Vagina (tissue), 2 donors: ENCODE results near the gene ABR. TPM values are rescaled to one million over a fixed set of nuclear protein-coding genes. Genes with fewer than 3 reads are reported as not detected.

Source experiments
- DNase-seq, 2 donors: peaks; one replicate each; pipeline ENCODE4 v3.0.0-alpha.2; 2017; ENCODE audit errors: extremely low spot score in 2 of 2
- H3K27ac ChIP-seq: fragments of 200-600 bp; sonication (generic); one replicate; pipeline ENCODE4 v1.5.1; 2019
- H3K27me3 ChIP-seq: fragments of 200-600 bp; sonication (generic); one replicate; pipeline ENCODE4 v1.5.1; 2019
- H3K36me3 ChIP-seq, 2 donors: fragments of 200-600 bp; sonication (generic); one replicate each; pipeline ENCODE4 v1.5.1; 2017 to 2019
- H3K4me1 ChIP-seq: fragments of 200-600 bp; sonication (generic); one replicate; pipeline ENCODE4 v1.5.1; 2019
- H3K4me3 ChIP-seq, 2 donors: fragments of 200-600 bp; sonication (generic); 1 replicate in 1 of 2; 2 replicates in 1 of 2; pipeline ENCODE4 v1.5.1; 2016 to 2019
- H3K9me3 ChIP-seq: fragments of 200-600 bp; sonication (generic); one replicate; pipeline ENCODE4 v1.5.1; 2019
- POLR2A ChIP-seq, 2 donors: fragments of 450-650 bp; IDR thresholded peaks; one replicate each; pipeline ENCODE4 v1.6.1; 2017; ENCODE audit warnings: antibody characterized with exemption in 2 of 2, mild to moderate bottlenecking in 2 of 2, moderate library complexity in 2 of 2
- POLR2AphosphoS5 ChIP-seq, 2 donors: sonication (generic); formaldehyde crosslinking; IDR thresholded peaks; one replicate each; pipeline ENCODE4 v1.9.0; 2017; ENCODE audit warnings: antibody characterized with exemption in 2 of 2, mild to moderate bottlenecking in 2 of 2, low read depth in 1 of 2; ENCODE audit not compliant: insufficient read depth in 1 of 2
- intact Hi-C: fragments of 100-400 bp; cut with DNase I; formaldehyde crosslinking; loops from one replicate; pipeline ENCODE4 v1.15.1; 2023
- total RNA-seq: library from RNA; depleted of rRNA; stranded (reverse); fragments of >200 nt; gene quantifications from one replicate; pipeline ENCODE4 v1.2.3, GENCODE V29; 2016
- TF ChIP-seq, protein P1 (sequence below), 3 experiments: fragments of 450-650 bp in 2 of 3; fragments of 200-600 bp in 1 of 3; sonication (generic) in 1 of 3; IDR thresholded peaks; one replicate each; pipeline ENCODE4 v1.5.1; 2017 to 2019; ENCODE audit warnings: antibody characterized with exemption in 3 of 3, mild to moderate bottlenecking in 2 of 3, moderate library complexity in 2 of 3

ABR gene
- total RNA-seq, 1 donor from 2014 or later, result 90.8 TPM

DNA sequence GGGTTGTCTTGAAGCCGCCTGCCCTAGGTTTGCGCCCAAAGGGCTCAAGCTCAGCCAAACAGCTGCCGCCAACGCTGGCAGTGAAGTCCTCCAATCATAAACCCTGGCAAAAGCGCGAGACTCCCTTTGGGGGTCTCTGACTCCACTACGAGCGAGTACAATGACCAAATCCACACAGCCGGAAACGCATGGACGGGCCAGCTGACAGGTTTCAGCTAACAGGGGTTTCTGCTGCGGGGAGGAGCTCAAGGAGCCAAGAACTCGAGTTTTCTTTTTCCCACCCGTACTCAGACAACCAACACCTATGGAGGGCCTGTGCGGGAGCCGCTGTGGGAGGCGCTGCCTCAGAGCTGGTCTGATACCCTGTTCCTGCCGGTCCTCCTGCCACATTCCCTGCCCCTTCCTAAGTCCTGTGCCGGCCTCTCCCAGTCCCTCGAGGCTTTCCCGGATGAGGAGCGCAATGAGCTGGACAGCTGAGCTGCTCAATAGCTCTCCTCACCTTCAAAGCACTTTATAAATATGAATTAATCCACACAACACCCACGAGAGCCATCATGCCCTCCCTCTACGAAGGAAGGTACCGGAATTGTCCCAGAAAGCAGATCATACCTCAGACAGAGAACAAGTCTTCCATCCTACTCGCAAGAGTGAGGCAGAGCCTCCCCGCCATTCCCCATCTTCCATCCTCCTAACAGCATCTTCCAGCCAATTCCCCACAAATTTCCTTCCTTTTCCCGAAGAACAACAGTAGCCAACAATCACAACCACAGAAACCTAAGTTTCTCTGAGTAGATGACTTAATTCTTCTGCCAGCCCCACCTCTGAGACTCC, 6.1 kb downstream of the ABR start:
- DNase-seq, result no peak
- peaks cover 36% of the 10 kb centered on the region for H3K4me1 ChIP-seq
- no peaks in the 10 kb centered on the region for H3K27me3 ChIP-seq
- no peaks in the 10 kb centered on the region for H3K9me3 ChIP-seq
- intact Hi-C loops, result no loop called here
- H3K4me3 ChIP-seq, result no peak overlapping the region
- H3K27ac ChIP-seq, result no peak overlapping the region
- no peaks in the 10 kb centered on the region for H3K36me3 ChIP-seq
- TF ChIP-seq POLR2A (IDR thresholded peaks at IDR 0.05) (no peak), POLR2AphosphoS5 (IDR thresholded peaks at IDR 0.05; ENCODE audit: insufficient read depth in 1 of 2, low read depth in 1 of 2) (no peak)
- TF ChIP-seq, protein P1, sequence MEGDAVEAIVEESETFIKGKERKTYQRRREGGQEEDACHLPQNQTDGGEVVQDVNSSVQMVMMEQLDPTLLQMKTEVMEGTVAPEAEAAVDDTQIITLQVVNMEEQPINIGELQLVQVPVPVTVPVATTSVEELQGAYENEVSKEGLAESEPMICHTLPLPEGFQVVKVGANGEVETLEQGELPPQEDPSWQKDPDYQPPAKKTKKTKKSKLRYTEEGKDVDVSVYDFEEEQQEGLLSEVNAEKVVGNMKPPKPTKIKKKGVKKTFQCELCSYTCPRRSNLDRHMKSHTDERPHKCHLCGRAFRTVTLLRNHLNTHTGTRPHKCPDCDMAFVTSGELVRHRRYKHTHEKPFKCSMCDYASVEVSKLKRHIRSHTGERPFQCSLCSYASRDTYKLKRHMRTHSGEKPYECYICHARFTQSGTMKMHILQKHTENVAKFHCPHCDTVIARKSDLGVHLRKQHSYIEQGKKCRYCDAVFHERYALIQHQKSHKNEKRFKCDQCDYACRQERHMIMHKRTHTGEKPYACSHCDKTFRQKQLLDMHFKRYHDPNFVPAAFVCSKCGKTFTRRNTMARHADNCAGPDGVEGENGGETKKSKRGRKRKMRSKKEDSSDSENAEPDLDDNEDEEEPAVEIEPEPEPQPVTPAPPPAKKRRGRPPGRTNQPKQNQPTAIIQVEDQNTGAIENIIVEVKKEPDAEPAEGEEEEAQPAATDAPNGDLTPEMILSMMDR (IDR thresholded peaks at IDR 0.05), result no peak

DNA sequence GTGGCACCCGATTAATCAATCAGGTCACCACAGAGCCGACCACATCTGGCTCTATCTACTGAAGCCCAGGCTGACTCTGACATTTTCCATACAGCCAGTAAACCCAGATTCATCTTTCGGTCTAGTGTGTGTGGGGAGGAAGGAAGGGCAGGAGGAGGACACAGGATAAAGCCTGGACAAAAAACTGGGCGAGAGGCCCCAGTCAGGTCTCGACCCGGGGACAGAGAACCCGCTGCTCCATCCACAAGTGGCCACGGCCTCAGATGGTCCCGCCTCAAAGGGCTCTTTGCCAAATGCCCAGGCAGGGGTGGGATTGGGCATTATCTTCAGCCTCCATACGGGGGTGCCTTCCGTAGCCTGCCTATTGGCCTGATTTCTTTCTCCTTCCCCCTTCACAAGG, 7.8 kb downstream of the ABR start:
- DNase-seq, result no peak
- intact Hi-C loops, result no loop called here
- TF ChIP-seq POLR2A (IDR thresholded peaks at IDR 0.05), result no peak
- TF ChIP-seq, protein P1 (IDR thresholded peaks at IDR 0.05), result no peak
- TF ChIP-seq POLR2AphosphoS5 (IDR thresholded peaks at IDR 0.05; ENCODE audit: insufficient read depth in 1 of 2, low read depth in 1 of 2), result no peak
- H3K36me3 ChIP-seq, result no peaks in the 10 kb centered on the region
- H3K4me3 ChIP-seq, result no peak overlapping the region
- no peaks in the 10 kb centered on the region for H3K27me3 ChIP-seq
- no peak overlapping the region for H3K27ac ChIP-seq
- no peaks in the 10 kb centered on the region for H3K9me3 ChIP-seq
- H3K4me1 ChIP-seq, result peaks cover 24% of the 10 kb centered on the region

DNA sequence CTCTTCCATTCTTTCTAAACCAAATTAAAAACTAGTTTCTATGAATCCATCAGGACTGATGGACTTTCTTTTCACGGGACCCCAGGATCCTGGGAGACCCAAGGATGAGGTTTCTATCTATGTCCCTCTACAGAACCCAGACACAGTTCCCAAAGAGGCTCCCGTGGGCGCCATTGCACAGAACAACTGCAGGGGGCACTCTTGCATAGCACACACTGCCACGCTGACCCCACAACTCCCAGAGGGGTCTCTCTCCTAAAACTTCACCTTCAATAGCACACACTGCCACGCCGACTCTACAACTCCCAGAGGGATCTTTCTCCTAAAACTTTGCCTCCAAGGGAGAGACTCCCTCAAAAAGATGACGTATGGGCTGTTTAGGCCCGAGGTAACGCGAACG, 9.0 kb downstream of the ABR start:
- no peak overlapping the region for H3K27ac ChIP-seq
- TF ChIP-seq POLR2A (IDR thresholded peaks at IDR 0.05), result no peak
- TF ChIP-seq, protein P1 (IDR thresholded peaks at IDR 0.05), result no peak
- no peak for TF ChIP-seq POLR2AphosphoS5 (IDR thresholded peaks at IDR 0.05; ENCODE audit: insufficient read depth in 1 of 2, low read depth in 1 of 2)
- peaks cover 24% of the 10 kb centered on the region for H3K4me1 ChIP-seq
- intact Hi-C loops, result no loop called here
- no peak overlapping the region for H3K4me3 ChIP-seq
- H3K9me3 ChIP-seq, result no peaks in the 10 kb centered on the region
- H3K27me3 ChIP-seq, result no peaks in the 10 kb centered on the region
- no peak for DNase-seq
- H3K36me3 ChIP-seq, result no peaks in the 10 kb centered on the region

DNA sequence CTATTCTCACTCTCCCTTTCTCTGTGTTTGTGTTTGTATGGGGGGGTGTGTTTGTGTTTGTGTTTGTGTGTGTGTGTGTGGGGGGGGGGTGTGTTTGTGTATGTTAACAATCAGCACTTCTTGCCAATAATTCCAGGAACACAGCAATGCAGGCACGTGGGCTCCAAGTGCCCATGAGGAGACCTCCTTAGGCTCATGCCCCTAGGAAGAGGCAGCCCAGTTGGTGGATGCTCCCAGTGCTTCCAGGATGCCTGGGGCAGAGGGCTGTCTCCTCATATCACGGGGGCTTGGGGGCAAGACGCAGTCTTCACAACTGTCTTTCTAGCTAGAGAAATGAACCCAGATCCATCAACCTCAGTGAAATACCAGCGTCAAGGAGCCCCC, 9.9 kb downstream of the ABR start:
- Histone ChIP-seq H3K9me3 (no peaks in the 10 kb centered on the region), H3K4me3 (no peak overlapping the region), H3K27ac (no peak overlapping the region), H3K27me3 (no peaks in the 10 kb centered on the region), H3K36me3 (no peaks in the 10 kb centered on the region), H3K4me1 (peaks cover 24% of the 10 kb centered on the region)
- TF ChIP-seq, protein P1 (IDR thresholded peaks at IDR 0.05), result no peak
- no peak for TF ChIP-seq POLR2AphosphoS5 (IDR thresholded peaks at IDR 0.05; ENCODE audit: insufficient read depth in 1 of 2, low read depth in 1 of 2)
- TF ChIP-seq POLR2A (IDR thresholded peaks at IDR 0.05), result no peak
- intact Hi-C loops, result no loop called here
- no peak for DNase-seq

DNA sequence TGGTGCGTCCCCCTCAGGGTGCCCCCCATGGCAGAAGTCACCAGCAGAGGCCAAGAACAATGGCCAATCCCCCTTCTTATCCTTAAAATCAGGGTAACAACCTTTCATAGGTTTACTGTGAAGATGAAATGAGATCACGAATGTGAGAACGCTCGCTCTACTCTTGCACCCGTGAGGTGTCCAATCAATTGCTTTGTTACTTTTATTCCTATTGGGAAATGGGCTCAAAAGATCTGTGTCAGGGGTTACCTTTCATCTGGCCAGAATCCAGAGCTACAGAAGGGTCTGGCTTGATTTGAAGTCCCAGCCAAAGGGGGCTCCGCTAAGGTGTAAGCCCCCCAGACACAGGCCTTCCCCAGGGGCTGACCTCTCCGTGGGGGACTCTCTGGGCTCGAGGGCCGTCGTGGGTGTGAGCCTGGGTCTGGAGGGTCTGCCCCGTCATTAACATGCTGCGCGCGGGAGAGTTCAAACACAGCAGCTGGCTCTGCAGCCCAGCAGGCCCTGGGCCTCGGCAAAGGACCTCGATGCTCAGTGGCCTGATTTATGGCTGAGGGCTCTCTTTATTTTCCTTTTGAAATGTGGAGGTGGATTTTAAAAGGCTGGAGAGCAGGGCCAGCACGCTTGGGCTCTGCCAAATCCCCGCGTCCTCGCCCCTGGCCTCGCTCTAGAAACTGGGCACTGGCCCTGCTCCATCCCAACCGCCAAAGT, 10.4 kb downstream of the ABR start:
- Histone ChIP-seq H3K27ac (no peak overlapping the region), H3K9me3 (no peaks in the 10 kb centered on the region), H3K4me3 (no peak overlapping the region), H3K27me3 (no peaks in the 10 kb centered on the region), H3K36me3 (no peaks in the 10 kb centered on the region), H3K4me1 (peaks cover 30% of the 10 kb centered on the region)
- TF ChIP-seq POLR2A (IDR thresholded peaks at IDR 0.05), result no peak
- TF ChIP-seq, protein P1 (IDR thresholded peaks at IDR 0.05), result no peak
- TF ChIP-seq POLR2AphosphoS5 (IDR thresholded peaks at IDR 0.05; ENCODE audit: insufficient read depth in 1 of 2, low read depth in 1 of 2), result no peak
- intact Hi-C loops, result no loop called here
- no peak for DNase-seq
